WERI-Rb-1 (cell line): ENCODE measurements around the gene IQGAP2.

Experiments
- DNase-seq: peaks from one replicate; pipeline ENCODE4 v3.0.0-alpha.2; 2020
- H3K27ac ChIP-seq: fragments of 250-450 bp; sonication (Bioruptor Pico); 2 replicates; pipeline ENCODE4 v1.5.1; 2020; ENCODE audit warnings: mild to moderate bottlenecking, moderate library complexity
- H3K27me3 ChIP-seq: fragments of 250-450 bp; sonication (Bioruptor Pico); 2 replicates; pipeline ENCODE4 v1.5.1; 2021; ENCODE audit warnings: mild to moderate bottlenecking, low read depth, moderate library complexity; ENCODE audit not compliant: insufficient read depth, severe bottlenecking
- H3K36me3 ChIP-seq: fragments of 250-450 bp; sonication (Bioruptor Pico); 2 replicates; pipeline ENCODE4 v1.5.1; 2020; ENCODE audit warnings: mild to moderate bottlenecking, moderate library complexity
- H3K4me3 ChIP-seq: 2 replicates; pipeline ENCODE4 v1.5.1; 2011; ENCODE audit warnings: low read depth, mild to moderate bottlenecking, control low read depth, low read length
- H3K9me3 ChIP-seq: fragments of 250-450 bp; sonication (Bioruptor Pico); 2 replicates; pipeline ENCODE4 v1.5.1; 2021; ENCODE audit warnings: mild to moderate bottlenecking, moderate library complexity; ENCODE audit not compliant: severe bottlenecking
- CTCF ChIP-seq: IDR thresholded peaks from 2 replicates; pipeline ENCODE4 v1.5.1; 2011; ENCODE audit warnings: low read depth, mild to moderate bottlenecking, control low read depth, inconsistent platforms, low read length

IQGAP2 gene

GRCh38 chr5:76451031-76451701, 48.1 kb downstream of the IQGAP2 start:
- TF ChIP-seq CTCF, result no peak
- Histone ChIP-seq H3K4me3 (no peak overlapping the region), H3K9me3 (no peaks in the 10 kb centered on the region), H3K27ac (no peak overlapping the region), H3K27me3 (no peaks in the 10 kb centered on the region), H3K36me3 (peaks cover 2% of the 10 kb centered on the region; the same call in 1 of the 2 replicates)
- DNase-seq, result no peak

- Histone ChIP-seq H3K4me3 (no peak overlapping the region), H3K9me3 (no peaks in the 10 kb centered on the region), H3K27ac (no peak overlapping the region), H3K27me3 (no peaks in the 10 kb centered on the region), H3K36me3 (no peaks in the 10 kb centered on the region)
- TF ChIP-seq CTCF, result no peak
- DNase-seq, result no peak
These were observed 52.5 kb downstream of the IQGAP2 start for GRCh38 chr5:76455531-76456133.

- Histone ChIP-seq H3K27me3 (no peaks in the 10 kb centered on the region), H3K4me3 (no peak overlapping the region), H3K9me3 (no peaks in the 10 kb centered on the region), H3K36me3 (no peaks in the 10 kb centered on the region), H3K27ac (no peak overlapping the region)
- no peak for TF ChIP-seq CTCF
- DNase-seq, result no peak
These were observed 53.2 kb downstream of the IQGAP2 start for GRCh38 chr5:76456258-76456657.

- Histone ChIP-seq H3K9me3 (no peaks in the 10 kb centered on the region), H3K27ac (no peak overlapping the region), H3K36me3 (no peaks in the 10 kb centered on the region), H3K4me3 (no peak overlapping the region), H3K27me3 (no peaks in the 10 kb centered on the region)
- no peak for TF ChIP-seq CTCF
- DNase-seq, result no peak
These were observed 54.8 kb downstream of the IQGAP2 start for GRCh38 chr5:76457674-76458485.

- H3K27ac ChIP-seq, result no peak overlapping the region
- no peak for TF ChIP-seq CTCF
These were observed 55.4 kb downstream of the IQGAP2 start for GRCh38 chr5:76458486-76458830.

More at GRCh38 chr5:76458486-76458830, 55.4 kb downstream of the IQGAP2 start:
- DNase-seq, result no peak
- Histone ChIP-seq H3K27me3 (no peaks in the 10 kb centered on the region), H3K4me3 (no peak overlapping the region), H3K36me3 (no peaks in the 10 kb centered on the region; the same call in 1 of the 2 replicates), H3K9me3 (no peaks in the 10 kb centered on the region)
